Middle frontal gyrus (tissue), 1 donor: Measurements from ENCODE around the gene KCNB1.
"Not testable (repeated sequence)": the region's sequence is repeated elsewhere in the genome, so short reads cannot be mapped to it uniquely, and the experiment has no call there.

Experiments used
- DNase-seq: peaks from one replicate; pipeline ENCODE4 v3.0.0-alpha.2; 2015; ENCODE audit warnings: low spot score; ENCODE audit errors: extremely low spot score

KCNB1 gene

DNA sequence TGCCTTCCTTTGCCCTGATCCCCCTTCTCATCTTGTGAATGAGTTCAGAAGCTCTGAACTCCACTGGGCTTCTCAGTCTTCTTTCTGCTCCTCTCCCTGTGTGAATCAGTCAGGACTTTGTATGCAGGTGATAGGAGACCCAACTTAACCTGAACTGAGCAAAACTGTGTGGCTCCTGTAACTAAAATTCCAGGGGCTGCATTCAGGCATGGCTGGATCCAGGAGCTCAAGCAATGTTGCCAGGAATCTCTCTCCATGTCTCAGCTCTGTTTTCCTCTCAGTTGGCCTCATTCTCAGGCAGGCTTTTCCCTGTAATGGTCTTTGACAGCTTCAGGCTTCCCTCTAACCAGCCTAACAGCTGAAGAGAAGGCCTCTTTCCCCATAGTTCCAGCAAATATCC lies 153.7 kb downstream of the KCNB1 start:
- no peak for DNase-seq

DNA sequence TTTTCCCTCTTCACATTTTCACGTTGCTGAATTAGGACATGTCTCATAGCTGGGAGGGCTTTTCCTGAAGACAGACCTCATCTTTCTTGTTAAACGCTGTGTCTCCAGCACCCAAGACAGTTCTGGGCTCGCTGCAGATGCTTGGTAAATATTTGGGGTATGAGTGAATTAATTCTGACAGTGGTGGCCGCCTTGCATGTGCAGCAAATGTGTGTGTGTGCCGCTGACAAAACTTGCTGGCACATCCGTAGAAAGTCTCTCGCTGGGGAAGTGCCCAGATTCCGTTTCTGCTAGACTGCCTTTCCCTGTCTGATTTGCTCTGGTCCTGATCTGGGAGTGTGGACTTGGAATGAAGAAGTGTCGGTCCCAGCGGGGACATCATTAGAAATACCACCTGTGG lies 156.4 kb downstream of the KCNB1 start:
- DNase-seq = no peak

DNA sequence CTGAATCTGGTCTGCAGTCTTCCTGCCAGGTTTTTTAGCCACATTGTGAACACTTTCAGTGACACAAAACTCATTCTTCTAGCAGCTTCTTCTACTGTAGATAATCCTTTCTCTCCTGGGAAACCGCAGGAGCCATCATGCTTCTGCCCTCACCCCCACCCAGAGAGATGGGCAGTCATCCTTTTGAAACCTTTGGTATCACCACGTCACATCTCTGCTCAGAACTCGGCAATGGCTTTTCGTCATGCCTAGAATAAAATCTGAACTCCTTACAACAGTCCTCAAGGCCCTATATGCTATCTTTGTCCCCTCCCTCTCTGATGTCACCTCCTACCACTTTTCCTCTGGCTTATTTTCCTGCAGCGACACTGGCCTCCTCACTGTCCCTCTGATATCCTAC lies 158.2 kb downstream of the KCNB1 start:
- DNase-seq = no peak

DNA sequence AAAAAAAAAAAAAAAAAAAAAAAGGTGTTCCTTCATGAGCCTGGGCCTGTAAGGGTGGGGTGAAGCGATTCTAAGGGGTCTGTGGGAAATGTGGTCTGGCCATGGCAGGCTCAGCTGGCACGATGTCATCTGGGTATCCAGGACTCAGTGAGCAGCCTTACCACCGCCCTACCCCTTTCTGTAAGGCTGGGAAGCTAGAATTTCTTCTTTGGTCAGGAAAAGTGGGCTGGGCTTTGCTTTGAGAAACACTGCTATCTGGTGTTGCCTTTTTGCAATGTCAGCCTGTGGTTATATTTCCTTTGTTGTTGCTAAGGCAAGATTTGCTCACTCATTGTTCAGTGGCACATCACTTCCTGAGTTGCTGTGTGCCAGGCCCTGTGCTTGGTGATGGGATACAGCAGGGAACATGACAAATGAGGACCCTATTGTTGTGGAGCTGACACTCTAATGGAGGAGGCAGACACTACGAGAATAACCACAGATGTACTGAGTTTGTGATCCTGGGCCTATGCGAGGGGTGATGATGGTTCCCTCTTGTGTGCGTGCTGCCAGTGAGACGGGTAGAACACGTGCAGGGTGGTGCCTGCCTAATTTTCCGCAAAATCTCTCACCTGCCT lies 158.7 kb downstream of the KCNB1 start:
- DNase-seq = no peak

DNA sequence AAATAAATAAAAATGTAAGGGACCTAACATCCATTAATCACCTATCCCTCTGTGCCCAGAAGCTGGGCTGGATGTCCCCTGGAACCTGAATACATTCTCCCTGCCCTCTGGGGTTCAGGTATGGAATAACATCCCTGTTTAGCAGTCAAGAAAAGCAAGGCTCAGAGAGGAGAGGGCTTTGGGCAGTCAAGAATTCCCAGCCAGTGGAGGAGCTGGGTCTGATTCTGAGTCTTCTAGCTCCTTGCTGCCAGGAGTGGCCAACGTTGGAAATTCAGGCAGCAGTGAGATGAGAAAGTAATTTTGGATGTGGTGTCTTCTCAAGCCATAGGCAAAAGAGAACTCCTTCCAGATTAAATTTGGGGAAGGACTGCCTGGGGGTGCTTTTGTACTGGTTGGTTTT lies 162.0 kb downstream of the KCNB1 start:
- DNase-seq = no peak

DNA sequence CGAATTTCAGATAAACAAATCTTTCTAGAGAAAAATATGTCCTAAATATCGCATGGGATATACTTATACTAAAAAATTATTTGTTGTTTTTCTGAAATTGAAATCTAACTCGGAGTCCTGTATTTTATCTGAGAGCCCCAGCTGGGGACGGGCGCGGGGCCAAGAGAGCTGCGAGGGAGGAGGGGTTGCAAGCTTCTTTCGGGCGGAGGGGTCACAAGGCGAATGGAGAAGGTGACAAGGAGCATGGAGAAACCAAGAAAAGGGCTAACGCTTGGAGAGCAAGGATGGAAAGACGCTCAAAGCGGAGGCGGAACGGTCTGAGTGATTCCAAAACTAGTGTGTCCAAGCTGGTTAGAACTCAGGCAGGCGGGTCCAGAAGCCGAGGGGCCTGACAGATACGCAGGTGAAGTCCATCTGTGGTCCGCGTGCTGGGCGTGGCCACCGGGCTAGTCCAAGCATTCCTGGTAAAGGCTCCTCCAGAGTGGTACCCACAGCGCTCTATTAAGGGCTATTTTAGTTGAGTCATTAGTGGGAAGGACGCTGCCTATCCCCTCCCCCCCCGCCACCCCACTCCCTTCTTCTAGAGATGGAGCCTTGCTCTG lies 163.2 kb downstream of the KCNB1 start:
- DNase-seq = no peak

DNA sequence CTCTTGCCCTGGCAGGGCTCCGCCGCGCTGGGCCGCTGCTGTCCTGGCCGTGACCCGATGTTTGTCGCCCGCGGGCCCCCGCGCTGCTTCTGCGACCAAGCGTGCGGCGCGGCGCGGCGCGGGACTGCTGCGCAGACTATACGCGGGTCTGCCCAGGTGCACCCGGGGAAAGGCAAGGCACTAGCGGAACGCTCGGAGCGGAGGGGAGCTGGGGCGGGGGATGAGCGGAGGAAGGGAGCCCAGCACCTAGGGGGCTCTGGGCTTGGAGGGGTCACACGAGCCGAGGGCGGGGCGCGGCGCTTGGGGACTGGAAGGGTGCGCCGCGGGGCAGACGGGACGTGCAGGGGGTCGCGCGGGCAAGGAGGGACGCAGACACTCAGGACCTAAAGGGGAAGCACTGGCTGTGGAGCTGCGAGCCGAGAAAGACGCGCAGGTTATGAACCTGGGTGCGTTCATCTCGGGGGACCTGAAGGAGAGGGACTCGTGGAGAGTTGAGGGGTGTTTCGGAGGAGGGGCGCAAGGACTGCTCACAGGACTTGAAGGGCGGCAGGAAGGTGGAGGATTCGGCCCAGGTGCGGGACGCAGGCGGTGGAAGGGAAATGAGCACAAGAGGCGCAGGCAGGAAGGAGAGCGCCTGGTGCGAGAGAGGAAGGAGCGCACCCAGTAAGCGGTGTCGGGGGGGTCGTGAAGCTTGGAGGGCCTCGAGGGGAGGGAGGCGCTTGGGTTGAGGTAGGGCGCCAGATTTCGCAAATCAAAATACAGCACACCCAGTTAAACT lies 163.8 kb downstream of the KCNB1 start:
- no peak for DNase-seq

DNA sequence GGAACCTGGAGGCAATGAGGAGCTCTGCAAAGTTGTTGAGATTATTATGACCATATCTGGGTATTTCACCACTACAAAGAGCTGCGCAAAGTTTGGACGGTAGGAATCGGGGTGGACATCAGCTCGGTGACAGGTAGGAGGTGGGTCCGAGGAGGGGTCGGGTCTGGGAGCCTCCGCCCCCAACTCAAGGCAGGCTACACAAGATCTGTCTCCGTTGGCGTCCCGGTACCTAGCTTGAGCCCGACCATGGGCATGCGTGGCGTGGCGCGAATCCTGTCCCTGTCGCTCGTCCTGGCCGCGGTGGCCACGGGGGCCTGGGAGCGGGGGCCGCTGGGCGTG lies 164.4 kb downstream of the KCNB1 start:
- no peak for DNase-seq

DNA sequence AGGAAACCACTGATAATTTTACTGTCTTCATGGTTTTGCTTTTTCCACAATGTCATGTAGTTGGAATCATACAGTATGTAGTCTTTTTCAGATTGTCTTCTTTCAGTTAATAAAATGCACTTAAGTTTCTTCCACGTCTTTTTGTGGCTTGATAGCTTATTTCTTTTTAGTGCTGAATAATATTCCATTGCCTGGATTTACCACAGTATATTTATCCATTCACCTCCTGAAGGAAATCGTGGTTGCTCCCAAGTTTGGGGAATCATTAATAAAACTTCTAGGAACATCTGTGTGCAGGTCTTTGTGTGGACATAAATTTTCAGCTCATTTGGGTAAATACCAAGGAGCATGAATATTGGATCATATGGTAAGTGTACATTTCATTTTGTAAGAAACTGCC lies 165.8 kb downstream of the KCNB1 start:
- DNase-seq = no peak

DNA sequence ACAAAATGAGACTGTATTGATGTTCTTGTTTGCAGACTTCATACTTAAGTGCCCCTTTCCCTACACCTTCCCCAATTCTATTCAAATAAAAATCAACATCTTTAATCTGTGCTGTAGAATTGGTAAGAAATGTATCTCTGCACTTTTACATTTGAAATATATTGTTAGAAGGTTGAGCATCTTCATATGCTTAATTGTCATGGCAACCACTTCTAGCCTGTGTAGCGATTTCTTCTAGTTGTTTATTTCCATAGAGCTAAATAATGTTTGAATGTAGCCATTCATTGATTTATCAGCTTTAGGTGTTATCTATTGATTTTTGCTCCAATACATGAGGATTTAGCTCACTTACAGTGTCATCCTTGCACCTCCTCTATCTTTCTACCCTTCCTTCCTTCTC lies 166.9 kb downstream of the KCNB1 start:
- DNase-seq = no peak

DNA sequence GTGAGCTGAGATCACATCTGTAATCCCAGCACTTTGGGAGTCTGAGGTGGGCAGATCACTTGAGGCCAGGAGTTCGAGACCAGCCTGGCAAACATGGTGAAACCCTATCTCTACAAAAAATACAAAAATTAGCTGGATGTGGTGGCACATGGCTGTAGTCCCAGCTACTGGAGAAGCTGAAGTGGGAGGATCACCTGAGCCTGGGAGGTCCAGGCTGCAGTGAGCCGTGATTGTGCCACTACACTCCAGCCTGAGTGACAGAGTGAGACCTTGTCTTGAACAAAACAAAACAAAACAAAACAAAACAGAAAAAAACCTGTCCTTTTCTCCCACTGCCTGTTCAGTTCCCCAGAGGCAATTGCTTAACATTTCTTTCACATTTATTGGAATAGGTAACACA lies 168.4 kb downstream of the KCNB1 start:
- not testable (repeated sequence) for DNase-seq
